Thoracic aorta (tissue), 2 donors: Measurements from ENCODE around the gene STAMBP. TPM values are rescaled to one million over a fixed set of nuclear protein-coding genes. Genes with fewer than 3 reads are reported as not detected.

Source experiments
- ATAC-seq: fragments of 150-250 bp; one replicate; pipeline ENCODE4 v1.8.0; 2017; ENCODE audit warnings: low read depth; ENCODE audit not compliant: insufficient number of reproducible peaks, low FRiP score
- DNase-seq: peaks from one replicate; pipeline ENCODE4 v3.0.0-alpha.2; 2020; ENCODE audit warnings: low spot score
- H3K27ac ChIP-seq, 2 donors: fragments of 200-600 bp; sonication (generic); 1 replicate in 1 of 2; 2 replicates in 1 of 2; pipeline ENCODE4 v1.5.1; 2016; ENCODE audit warnings: mild to moderate bottlenecking in 2 of 2, moderate library complexity in 2 of 2
- H3K27me3 ChIP-seq: fragments of 200-600 bp; sonication (generic); replicated peaks from 2 replicates; pipeline ENCODE4 v1.6.0; 2016; ENCODE audit warnings: mild to moderate bottlenecking; ENCODE audit not compliant: insufficient read depth
- H3K36me3 ChIP-seq: fragments of 200-600 bp; sonication (generic); one replicate; pipeline ENCODE4 v1.5.1; 2016
- H3K4me1 ChIP-seq, 2 donors: fragments of 200-600 bp; sonication (generic); 1 replicate in 1 of 2; 2 replicates in 1 of 2; pipeline versions ENCODE4 v1.5.1 to v1.6.0; 2016; ENCODE audit warnings: low read depth in 2 of 2, mild to moderate bottlenecking in 1 of 2; ENCODE audit not compliant: control insufficient read depth in 1 of 2
- H3K4me3 ChIP-seq: fragments of 200-600 bp; sonication (generic); 2 replicates; pipeline ENCODE4 v1.5.1; 2016; ENCODE audit warnings: mild to moderate bottlenecking
- H3K9me3 ChIP-seq: fragments of 200-600 bp; sonication (generic); 2 replicates; pipeline ENCODE4 v1.5.1; 2016
- total RNA-seq, 2 donors: library from RNA; depleted of rRNA; stranded (reverse); fragments of >200 nt; gene quantifications; one replicate each; pipeline versions ENCODE4 v1.1.0 to v1.2.3, GENCODE V29; 2016
- TF ChIP-seq, protein P1 (sequence below): fragments of 200-600 bp; sonication (generic); IDR thresholded peaks from one replicate; pipeline ENCODE4 v1.5.1; 2019; ENCODE audit warnings: antibody characterized with exemption

Gene STAMBP
- total RNA-seq, 2 donors from 2014 or later, result 23.8 to 34.4 TPM

DNA sequence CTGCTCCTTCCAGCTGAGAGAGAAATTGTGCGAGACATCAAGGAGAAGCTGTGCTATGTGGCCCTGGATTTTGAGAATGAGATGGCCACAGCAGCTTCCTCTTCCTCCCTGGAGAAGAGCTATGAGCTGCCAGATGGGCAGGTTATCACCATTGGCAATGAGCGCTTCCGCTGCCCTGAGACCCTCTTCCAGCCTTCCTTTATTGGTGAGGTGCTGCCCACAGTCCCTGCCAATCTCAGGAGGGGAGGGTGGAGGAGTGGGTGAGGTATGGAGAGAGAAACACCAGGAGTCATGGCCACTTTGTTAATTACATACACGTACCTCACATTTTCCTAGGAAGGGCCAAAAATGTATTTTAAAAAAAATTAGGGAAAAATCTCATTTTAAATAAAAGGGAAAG, 85.9 kb downstream of the STAMBP start:
- TF ChIP-seq, protein P1, sequence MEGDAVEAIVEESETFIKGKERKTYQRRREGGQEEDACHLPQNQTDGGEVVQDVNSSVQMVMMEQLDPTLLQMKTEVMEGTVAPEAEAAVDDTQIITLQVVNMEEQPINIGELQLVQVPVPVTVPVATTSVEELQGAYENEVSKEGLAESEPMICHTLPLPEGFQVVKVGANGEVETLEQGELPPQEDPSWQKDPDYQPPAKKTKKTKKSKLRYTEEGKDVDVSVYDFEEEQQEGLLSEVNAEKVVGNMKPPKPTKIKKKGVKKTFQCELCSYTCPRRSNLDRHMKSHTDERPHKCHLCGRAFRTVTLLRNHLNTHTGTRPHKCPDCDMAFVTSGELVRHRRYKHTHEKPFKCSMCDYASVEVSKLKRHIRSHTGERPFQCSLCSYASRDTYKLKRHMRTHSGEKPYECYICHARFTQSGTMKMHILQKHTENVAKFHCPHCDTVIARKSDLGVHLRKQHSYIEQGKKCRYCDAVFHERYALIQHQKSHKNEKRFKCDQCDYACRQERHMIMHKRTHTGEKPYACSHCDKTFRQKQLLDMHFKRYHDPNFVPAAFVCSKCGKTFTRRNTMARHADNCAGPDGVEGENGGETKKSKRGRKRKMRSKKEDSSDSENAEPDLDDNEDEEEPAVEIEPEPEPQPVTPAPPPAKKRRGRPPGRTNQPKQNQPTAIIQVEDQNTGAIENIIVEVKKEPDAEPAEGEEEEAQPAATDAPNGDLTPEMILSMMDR, result no peak
- Histone ChIP-seq H3K9me3 (no peaks in the 10 kb centered on the region), H3K4me1 (no peaks in the 10 kb centered on the region), H3K4me3 (no peak overlapping the region), H3K27ac (no peak overlapping the region), H3K27me3 (no peaks in the 10 kb centered on the region), H3K36me3 (peaks cover 69% of the 10 kb centered on the region)
- no peak for DNase-seq
- no peak for ATAC-seq

DNA sequence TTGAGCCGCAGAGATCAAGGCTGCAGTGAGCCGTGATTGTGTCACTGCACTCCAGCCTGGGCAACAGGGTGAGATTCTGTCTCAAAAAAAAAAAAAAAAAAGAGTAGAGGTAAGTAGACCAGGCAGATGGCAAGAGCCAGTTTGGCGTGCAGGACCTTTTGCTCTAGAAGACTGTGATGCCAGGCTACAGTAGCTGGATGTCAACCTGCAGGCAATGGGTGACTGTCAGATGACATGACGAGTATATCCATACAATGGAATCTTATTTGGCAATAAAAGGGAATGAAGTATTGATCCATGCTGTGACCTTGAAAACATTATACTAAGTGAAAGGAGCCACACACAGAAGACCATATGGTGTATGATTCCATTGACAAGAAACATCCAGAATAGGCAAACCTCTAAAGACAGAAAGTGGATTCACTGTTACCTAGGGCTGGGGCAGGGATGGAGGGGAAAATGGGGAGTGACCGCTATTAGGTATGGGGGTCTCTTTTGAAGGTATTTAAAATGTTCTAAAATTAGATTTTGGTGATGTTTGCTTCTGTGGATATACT, 86.8 kb downstream of the STAMBP start:
- no peak overlapping the region for H3K4me3 ChIP-seq
- peaks cover 68% of the 10 kb centered on the region for H3K36me3 ChIP-seq
- ATAC-seq (no peak), DNase-seq (no peak)
- no peaks in the 10 kb centered on the region for H3K27me3 ChIP-seq
- H3K27ac ChIP-seq, result no peak overlapping the region
- H3K4me1 ChIP-seq, result no peaks in the 10 kb centered on the region
- TF ChIP-seq, protein P1, result no peak
- H3K9me3 ChIP-seq, result no peaks in the 10 kb centered on the region

DNA sequence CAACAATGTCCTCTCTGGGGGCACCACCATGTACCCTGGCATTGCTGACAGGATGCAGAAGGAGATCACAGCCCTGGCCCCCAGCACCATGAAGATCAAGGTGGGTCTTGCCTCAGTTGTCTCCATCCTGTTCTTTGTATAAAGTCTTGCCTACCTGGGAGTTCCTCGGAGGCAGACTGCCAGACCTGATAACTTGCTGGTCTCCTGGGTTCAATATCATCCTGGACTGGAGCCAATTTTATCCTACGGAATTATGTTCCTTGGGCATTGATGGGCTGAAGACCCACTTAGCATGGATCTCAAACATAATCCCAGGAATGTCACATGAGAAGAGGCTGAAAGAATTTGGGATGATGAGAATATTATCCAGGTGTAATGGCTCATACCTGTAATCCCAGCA, 87.9 kb downstream of the STAMBP start:
- peaks cover 68% of the 10 kb centered on the region for H3K36me3 ChIP-seq
- no peaks in the 10 kb centered on the region for H3K27me3 ChIP-seq
- H3K27ac ChIP-seq, result no peak overlapping the region
- H3K4me1 ChIP-seq, result no peaks in the 10 kb centered on the region
- DNase-seq (no peak), ATAC-seq (no peak)
- TF ChIP-seq, protein P1, result no peak
- no peaks in the 10 kb centered on the region for H3K9me3 ChIP-seq
- no peak overlapping the region for H3K4me3 ChIP-seq

DNA sequence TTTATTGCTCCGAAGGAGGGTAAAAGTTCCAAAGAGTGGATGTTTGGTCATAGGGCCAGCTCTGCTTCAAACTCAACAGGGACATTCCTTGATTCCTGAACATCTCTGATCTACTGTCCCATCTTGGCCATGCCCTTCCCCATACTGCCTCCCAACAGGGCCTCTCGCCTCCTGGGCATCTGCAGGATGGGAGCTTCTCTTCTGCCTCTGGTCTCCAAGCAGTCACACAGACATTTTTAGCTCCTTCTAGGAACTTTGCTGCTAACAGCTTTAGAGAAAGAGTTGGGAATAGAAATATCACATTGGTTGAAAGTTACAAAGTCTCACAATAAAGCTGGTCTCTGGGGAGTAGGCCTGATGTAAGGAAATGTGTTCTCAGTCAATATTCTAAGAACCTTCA, 88.5 kb downstream of the STAMBP start:
- Histone ChIP-seq H3K36me3 (peaks cover 63% of the 10 kb centered on the region), H3K27ac (no peak overlapping the region), H3K27me3 (no peaks in the 10 kb centered on the region), H3K4me3 (no peak overlapping the region), H3K4me1 (no peaks in the 10 kb centered on the region), H3K9me3 (no peaks in the 10 kb centered on the region)
- TF ChIP-seq, protein P1, result no peak
- ATAC-seq, result no peak
- no peak for DNase-seq

DNA sequence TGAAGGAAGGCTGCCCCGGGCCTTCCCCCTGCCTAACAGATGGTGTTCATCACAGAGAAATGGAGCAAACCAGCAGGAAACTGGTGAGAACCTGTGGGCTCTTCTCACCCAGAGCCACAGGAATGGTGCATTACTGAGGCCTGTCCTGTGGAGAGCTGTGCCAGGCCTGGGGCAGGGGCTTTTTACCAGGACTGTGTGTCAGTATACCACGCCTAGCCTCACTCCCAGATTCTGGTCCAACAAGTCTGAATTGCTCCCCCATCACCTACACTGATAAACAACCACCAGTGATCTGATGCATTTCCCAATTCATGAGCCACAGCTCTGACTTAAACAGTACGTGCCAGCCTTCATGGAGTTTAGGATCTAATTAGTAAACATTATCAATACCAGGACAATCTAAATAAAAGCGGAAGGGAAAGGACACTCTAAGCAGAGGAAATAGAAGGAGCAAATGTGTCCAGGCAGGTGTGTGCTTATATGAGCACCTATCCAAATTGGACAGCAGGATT, 89.0 kb downstream of the STAMBP start:
- ATAC-seq (no peak), DNase-seq (no peak)
- Histone ChIP-seq H3K4me1 (no peaks in the 10 kb centered on the region), H3K9me3 (no peaks in the 10 kb centered on the region), H3K36me3 (peaks cover 60% of the 10 kb centered on the region), H3K4me3 (no peak overlapping the region), H3K27me3 (no peaks in the 10 kb centered on the region), H3K27ac (no peak overlapping the region)
- TF ChIP-seq, protein P1, result no peak
